ENCODE results near the gene PRSS50.

GRCh38 chr3:46693892-46694226, 23.8 kb downstream of the PRSS50 start:
- TF ChIP-seq POLR2A (IDR thresholded peaks at IDR 0.05) (no peak), CTCF (IDR thresholded peaks at IDR 0.05) (no peak)

Data from right lobe of liver (tissue), 4 donors.